CD4-positive, alpha-beta memory T cell (primary cell): Measurements from ENCODE around the gene IZUMO1R. TPM values are rescaled to one million over a fixed set of nuclear protein-coding genes. Genes with fewer than 3 reads are reported as not detected.
"Not testable (repeated sequence)": the region's sequence is repeated elsewhere in the genome, so short reads cannot be mapped to it uniquely, and the experiment has no call there.

ENCODE experiments used
- CTCF ChIA-PET: fragments of 350-600 bp; sonication (Branson Sonifier 250); formaldehyde crosslinking; loops from one replicate; lab custom pipeline; 2021; ENCODE audit warnings: inconsistent platforms; ENCODE audit not compliant: partially characterized antibody; lab: Charles Lee
- POLR2A ChIA-PET: fragments of 350-600 bp; sonication (Branson Sonifier 250); formaldehyde crosslinking; loops from one replicate; lab custom pipeline; 2021; ENCODE audit not compliant: partially characterized antibody; lab: Charles Lee
- DNase-seq, 5 donors: peaks; one replicate each; pipeline versions ENCODE4 v3.0.0 to v3.0.0-alpha.2; 2020 to 2022; ENCODE audit warnings: mixed read lengths in 1 of 5
- H3K27ac ChIP-seq: one replicate; pipeline ENCODE4 v1.7.0; 2013; ENCODE audit warnings: low read depth, low read length
- H3K27me3 ChIP-seq: 2 replicates; pipeline ENCODE4 v1.7.0; 2013; ENCODE audit warnings: mild to moderate bottlenecking, low read length, moderate library complexity; ENCODE audit not compliant: insufficient read depth
- H3K36me3 ChIP-seq: 2 replicates; pipeline ENCODE4 v1.7.0; 2013; ENCODE audit warnings: mild to moderate bottlenecking, low read length, moderate library complexity; ENCODE audit not compliant: insufficient read depth
- H3K4me1 ChIP-seq: 2 replicates; pipeline ENCODE4 v1.7.0; 2013; ENCODE audit warnings: mild to moderate bottlenecking, low read length, moderate library complexity; ENCODE audit not compliant: insufficient read depth
- H3K4me3 ChIP-seq, 2 donors: one replicate each; pipeline ENCODE4 v1.7.0; 2013; ENCODE audit warnings: low read length in 2 of 2, mild to moderate bottlenecking in 1 of 2
- H3K9me3 ChIP-seq, 2 donors: one replicate each; pipeline ENCODE4 v1.7.0; 2013; ENCODE audit warnings: low read length in 2 of 2, control low read depth in 1 of 2; ENCODE audit not compliant: control insufficient read depth in 1 of 2
- H3K27ac Mint-ChIP-seq, 7 donors: one replicate each; pipeline ENCODE4 v1.8.0; 2020 to 2021; ENCODE audit warnings: mixed read lengths in 7 of 7, mild to moderate bottlenecking in 6 of 7, inconsistent platforms in 3 of 7, moderate library complexity in 3 of 7
- H3K27me3 Mint-ChIP-seq, 2 donors: one replicate each; pipeline ENCODE4 v1.8.0; 2020 to 2021; ENCODE audit warnings: mixed read lengths in 2 of 2
- H3K36me3 Mint-ChIP-seq, 2 donors: one replicate each; pipeline ENCODE4 v1.8.0; 2020 to 2021; ENCODE audit warnings: mixed read lengths in 2 of 2, inconsistent platforms in 1 of 2, mild to moderate bottlenecking in 1 of 2
- H3K4me1 Mint-ChIP-seq, 4 donors: one replicate each; pipeline ENCODE4 v1.8.0; 2020 to 2021; ENCODE audit warnings: mixed read lengths in 4 of 4, mild to moderate bottlenecking in 1 of 4
- H3K4me3 Mint-ChIP-seq, 8 donors: one replicate each; pipeline ENCODE4 v1.8.0; 2020 to 2021; ENCODE audit warnings: mixed read lengths in 8 of 8, mild to moderate bottlenecking in 7 of 8, moderate library complexity in 6 of 8, inconsistent platforms in 3 of 8
- H3K9me3 Mint-ChIP-seq, 8 donors: one replicate each; pipeline ENCODE4 v1.8.0; 2020 to 2021; ENCODE audit warnings: mixed read lengths in 8 of 8, mild to moderate bottlenecking in 5 of 8, inconsistent platforms in 3 of 8, moderate library complexity in 1 of 8
- intact Hi-C: fragments of 100-400 bp; cut with micrococcal nuclease; formaldehyde crosslinking; loops from one replicate; pipeline ENCODE4 v1.15.1; 2023
- polyA plus RNA-seq, 2 donors: library from polyadenylated mRNA; unstranded; fragments of 300-500 nt; fragmentation: Illumina TruSeq; gene quantifications; one replicate each; pipeline ENCODE4 v1.2.3, GENCODE V29; 2021
- total RNA-seq, 2 experiments: library from RNA; stranded (reverse); gene quantifications; one replicate each; pipeline ENCODE4 v1.2.3, GENCODE V29; 2021

Gene IZUMO1R
- total and polyA plus RNA-seq, 4 experiments from 2014 or later = not detected

- intact Hi-C loops = no loop called here
- Histone ChIP-seq H3K36me3 (no peaks in the 10 kb centered on the region), H3K27me3 (no peaks in the 10 kb centered on the region), H3K4me1 (no peaks in the 10 kb centered on the region), H3K27ac (no peak overlapping the region), H3K9me3 (no peaks in the 10 kb centered on the region), H3K4me3 (no peak overlapping the region)
- no peak overlapping the region for H3K27ac Mint-ChIP-seq
- ChIA-PET CTCF (no interaction called here), POLR2A (no interaction called here)
- H3K9me3 Mint-ChIP-seq = peaks cover 0 to 9% (median 2%) of the 10 kb centered on the region in 8 donors
- DNase-seq = no peak
- H3K4me1 Mint-ChIP-seq = no peaks in the 10 kb centered on the region
- peaks cover 9% of the 10 kb centered on the region in 2 donors for H3K27me3 Mint-ChIP-seq
- H3K4me3 Mint-ChIP-seq = no peak overlapping the region
- no peaks in the 10 kb centered on the region for H3K36me3 Mint-ChIP-seq
These were observed 34.3 kb downstream of the IZUMO1R start for GRCh38 chr11:94338651-94339050.

- H3K27ac Mint-ChIP-seq = no peak overlapping the region
- intact Hi-C loops = no loop called here
- Histone ChIP-seq H3K4me3 (no peak overlapping the region), H3K36me3 (no peaks in the 10 kb centered on the region), H3K27me3 (no peaks in the 10 kb centered on the region), H3K4me1 (no peaks in the 10 kb centered on the region), H3K9me3 (no peaks in the 10 kb centered on the region), H3K27ac (no peak overlapping the region)
- no peaks in the 10 kb centered on the region for H3K36me3 Mint-ChIP-seq
- no peak for DNase-seq
- H3K27me3 Mint-ChIP-seq = peaks cover 1 to 3% of the 10 kb centered on the region in 2 donors
- H3K4me3 Mint-ChIP-seq = no peak overlapping the region
- POLR2A ChIA-PET = interaction anchor here (0.6 kb wide), 1 partner anchor 75 kb away, joined by 3 read pairs; no protein-coding TSS in a partner anchor
- CTCF ChIA-PET = no interaction called here
- H3K4me1 Mint-ChIP-seq = no peaks in the 10 kb centered on the region
- H3K9me3 Mint-ChIP-seq = peaks cover 0 to 9% (median 2%) of the 10 kb centered on the region in 8 donors
These were observed 37.9 kb downstream of the IZUMO1R start for GRCh38 chr11:94342250-94342649.

- H3K9me3 ChIP-seq = no peaks in the 10 kb centered on the region
- H3K4me3 ChIP-seq = no peak overlapping the region
- Mint-ChIP-seq H3K9me3 (peaks cover 0 to 9% (median 2%) of the 10 kb centered on the region in 8 donors), H3K4me1 (no peaks in the 10 kb centered on the region), H3K36me3 (no peaks in the 10 kb centered on the region), H3K27ac (no peak overlapping the region), H3K27me3 (peaks cover 0 to 2% of the 10 kb centered on the region in 2 donors), H3K4me3 (no peak overlapping the region)
- H3K27me3 ChIP-seq = no peaks in the 10 kb centered on the region
- intact Hi-C loops = no loop called here
- ChIA-PET POLR2A (no interaction called here), CTCF (no interaction called here)
- H3K27ac ChIP-seq = no peak overlapping the region
- no peaks in the 10 kb centered on the region for H3K36me3 ChIP-seq
- H3K4me1 ChIP-seq = no peaks in the 10 kb centered on the region
- no peak for DNase-seq
These were observed 39.1 kb downstream of the IZUMO1R start for GRCh38 chr11:94343495-94343894.

- H3K27ac Mint-ChIP-seq, H3K9me3 ChIP-seq, POLR2A ChIA-PET, H3K4me3 Mint-ChIP-seq, CTCF ChIA-PET, H3K27me3 Mint-ChIP-seq, H3K9me3 Mint-ChIP-seq, DNase-seq, H3K4me1 ChIP-seq, H3K4me1 Mint-ChIP-seq, H3K4me3 ChIP-seq, H3K27ac ChIP-seq, H3K36me3 Mint-ChIP-seq, H3K27me3 ChIP-seq, H3K36me3 ChIP-seq, intact Hi-C loops: not testable (repeated sequence)
These were observed 41.9 kb downstream of the IZUMO1R start for GRCh38 chr11:94346311-94346710.

- H3K36me3 ChIP-seq, intact Hi-C loops, DNase-seq, H3K27ac ChIP-seq, H3K4me1 ChIP-seq, H3K4me3 Mint-ChIP-seq, CTCF ChIA-PET, H3K9me3 Mint-ChIP-seq, H3K27ac Mint-ChIP-seq, H3K27me3 ChIP-seq, H3K4me3 ChIP-seq, H3K9me3 ChIP-seq, H3K36me3 Mint-ChIP-seq, POLR2A ChIA-PET, H3K4me1 Mint-ChIP-seq: not testable (repeated sequence)
- H3K27me3 Mint-ChIP-seq = peaks cover 8 to 13% of the 10 kb centered on the region in 2 donors
These were observed 46.6 kb downstream of the IZUMO1R start for GRCh38 chr11:94350850-94351563.

Other genes with a start within 250 kb of the IZUMO1R start
- 1 to 10 TPM; 7.6 to 8.3 TPM for gene PANX1, start 175.7 kb upstream of the IZUMO1R start, total RNA-seq
- gene PANX1, start 175.7 kb upstream of the IZUMO1R start, polyA plus RNA-seq = 1 to 10 TPM; 9.1 to 9.5 TPM
- under 1 TPM in 1 of 2 experiments, not detected in 1; 0.09 TPM for gene GPR83, start 96.8 kb downstream of the IZUMO1R start, total RNA-seq
- under 1 TPM in 1 of 2 donors, not detected in 1; 0.14 TPM for gene GPR83, start 96.8 kb downstream of the IZUMO1R start, polyA plus RNA-seq
- 10 to 100 TPM; 43.3 to 43.4 TPM for gene MRE11, start 189.3 kb downstream of the IZUMO1R start, total RNA-seq
- 10 to 100 TPM in 1 of 2 donors, 1 to 10 TPM in 1; 7.6 to 17.5 TPM for gene MRE11, start 189.3 kb downstream of the IZUMO1R start, polyA plus RNA-seq
- 10 to 100 TPM; 53.4 to 57.6 TPM for gene ANKRD49, start 189.4 kb downstream of the IZUMO1R start, total RNA-seq
- gene ANKRD49, start 189.4 kb downstream of the IZUMO1R start, polyA plus RNA-seq = 10 to 100 TPM; 25.9 to 31.0 TPM
- not detected for gene C11orf97, start 207.9 kb downstream of the IZUMO1R start, total RNA-seq
- gene C11orf97, start 207.9 kb downstream of the IZUMO1R start, polyA plus RNA-seq = not detected
- 1 to 10 TPM; 6.7 to 7.4 TPM for gene FUT4, start 239.3 kb downstream of the IZUMO1R start, total RNA-seq
- gene FUT4, start 239.3 kb downstream of the IZUMO1R start, polyA plus RNA-seq = 1 to 10 TPM; 1.6 to 2.2 TPM